Thyroid gland (tissue), 4 donors: ENCODE measurements around the gene TNFSF4. TPM values are rescaled to one million over a fixed set of nuclear protein-coding genes. Genes with fewer than 3 reads are reported as not detected.

Experiments used
- DNase-seq, 2 donors: peaks; one replicate each; pipeline ENCODE4 v3.0.0-alpha.2; 2019
- H3K27ac ChIP-seq, 3 donors: fragments of 200-600 bp; sonication (generic); 1 replicate in 2 of 3; 2 replicates in 1 of 3; pipeline ENCODE4 v1.5.1; 2016 to 2019; ENCODE audit warnings: mild to moderate bottlenecking in 1 of 3, moderate library complexity in 1 of 3
- H3K27me3 ChIP-seq: fragments of 200-600 bp; sonication (generic); one replicate; pipeline ENCODE4 v1.5.1; 2019
- H3K36me3 ChIP-seq, 2 donors: fragments of 200-600 bp; sonication (generic); one replicate each; pipeline ENCODE4 v1.5.1; 2016 to 2019
- H3K4me1 ChIP-seq, 2 donors: fragments of 200-600 bp; sonication (generic); one replicate each; pipeline ENCODE4 v1.5.1; 2017 to 2019
- H3K4me3 ChIP-seq, 3 donors: fragments of 200-600 bp; sonication (generic); replicated peaks in 1 of 3; 1 replicate in 2 of 3; 2 replicates in 1 of 3; pipeline ENCODE4 v1.5.1; 2016; ENCODE audit warnings: mild to moderate bottlenecking in 1 of 3
- H3K9me3 ChIP-seq: fragments of 200-600 bp; sonication (generic); one replicate; pipeline ENCODE4 v1.5.1; 2017
- POLR2A ChIP-seq, 2 donors: fragments of 450-650 bp; IDR thresholded peaks; one replicate each; pipeline ENCODE4 v1.6.1; 2017; ENCODE audit warnings: antibody characterized with exemption in 2 of 2, mild to moderate bottlenecking in 2 of 2, moderate library complexity in 1 of 2
- WGBS, 2 donors: methylation state at CpG; one replicate each; pipeline ENCODE4 v1.1.5; 2017; 5-methylcytosine and 5-hydroxymethylcytosine counted together
- intact Hi-C: fragments of 100-400 bp; cut with DNase I; formaldehyde crosslinking; loops from one replicate; pipeline ENCODE4 v1.15.1; 2023
- total RNA-seq, 4 donors: library from RNA; depleted of rRNA; stranded (reverse); fragments of >200 nt; gene quantifications; one replicate each; pipeline ENCODE4 v1.2.3, GENCODE V29; 2016
- TF ChIP-seq, protein P1 (sequence below), 6 experiments: fragments of 200-600 bp in 3 of 6; fragments of 450-650 bp in 3 of 6; sonication (generic) in 3 of 6; IDR thresholded peaks; one replicate each; pipeline ENCODE4 v1.5.1; 2016 to 2019; ENCODE audit warnings: antibody characterized with exemption in 6 of 6, mild to moderate bottlenecking in 2 of 6, inconsistent platforms in 1 of 6, moderate library complexity in 1 of 6

TNFSF4 gene, protein sequence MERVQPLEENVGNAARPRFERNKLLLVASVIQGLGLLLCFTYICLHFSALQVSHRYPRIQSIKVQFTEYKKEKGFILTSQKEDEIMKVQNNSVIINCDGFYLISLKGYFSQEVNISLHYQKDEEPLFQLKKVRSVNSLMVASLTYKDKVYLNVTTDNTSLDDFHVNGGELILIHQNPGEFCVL
- under 1 TPM; 0.13 to 0.63 (median 0.41) TPM for total RNA-seq

DNA sequence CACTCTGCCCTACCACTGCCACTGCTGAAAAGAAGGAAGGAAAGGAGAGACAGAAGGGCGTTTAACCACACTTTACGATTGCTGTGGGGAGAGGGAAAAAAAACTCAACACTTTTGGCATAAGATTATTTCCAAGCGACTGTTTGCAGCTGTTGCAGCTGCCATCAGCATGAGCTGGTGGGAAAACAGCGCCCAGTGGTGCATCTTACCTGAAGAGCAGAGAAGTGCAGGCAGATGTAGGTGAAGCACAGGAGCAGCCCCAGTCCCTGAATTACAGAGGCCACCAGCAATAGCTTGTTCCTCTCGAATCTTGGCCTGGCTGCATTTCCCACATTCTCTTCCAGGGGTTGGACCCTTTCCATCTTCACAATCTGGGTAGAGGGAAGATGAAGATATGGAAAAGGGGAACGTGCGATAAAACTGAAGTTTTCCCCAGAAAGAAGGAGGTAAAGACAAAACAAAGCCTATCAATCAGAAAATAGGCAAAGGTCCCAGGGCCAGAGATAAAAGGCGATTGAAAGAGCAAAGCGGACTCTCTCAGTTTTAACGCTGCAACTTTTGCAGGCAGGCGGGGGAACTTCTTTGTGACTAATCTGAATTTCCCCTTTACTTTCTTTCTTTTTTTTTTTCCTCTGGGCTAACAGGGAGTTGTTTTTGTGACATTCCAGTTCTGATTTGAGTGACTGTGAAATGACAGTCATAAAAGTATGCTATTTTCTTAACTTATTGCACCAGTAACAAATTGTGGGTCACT, at the start of gene TNFSF4:
Gene TNFSF4, minus strand, starts transcription at position 516 of the 753 bp plus-strand sequence. Its CDS starts 155 bp downstream, at position 361.
- 59 to 65% methylated on average over 11 of the region's 11 CpGs for WGBS, 2 donors
- no peak within 1 kb of the TSS for H3K4me3 ChIP-seq
- DNase-seq: no peak
- TF ChIP-seq, protein P1, sequence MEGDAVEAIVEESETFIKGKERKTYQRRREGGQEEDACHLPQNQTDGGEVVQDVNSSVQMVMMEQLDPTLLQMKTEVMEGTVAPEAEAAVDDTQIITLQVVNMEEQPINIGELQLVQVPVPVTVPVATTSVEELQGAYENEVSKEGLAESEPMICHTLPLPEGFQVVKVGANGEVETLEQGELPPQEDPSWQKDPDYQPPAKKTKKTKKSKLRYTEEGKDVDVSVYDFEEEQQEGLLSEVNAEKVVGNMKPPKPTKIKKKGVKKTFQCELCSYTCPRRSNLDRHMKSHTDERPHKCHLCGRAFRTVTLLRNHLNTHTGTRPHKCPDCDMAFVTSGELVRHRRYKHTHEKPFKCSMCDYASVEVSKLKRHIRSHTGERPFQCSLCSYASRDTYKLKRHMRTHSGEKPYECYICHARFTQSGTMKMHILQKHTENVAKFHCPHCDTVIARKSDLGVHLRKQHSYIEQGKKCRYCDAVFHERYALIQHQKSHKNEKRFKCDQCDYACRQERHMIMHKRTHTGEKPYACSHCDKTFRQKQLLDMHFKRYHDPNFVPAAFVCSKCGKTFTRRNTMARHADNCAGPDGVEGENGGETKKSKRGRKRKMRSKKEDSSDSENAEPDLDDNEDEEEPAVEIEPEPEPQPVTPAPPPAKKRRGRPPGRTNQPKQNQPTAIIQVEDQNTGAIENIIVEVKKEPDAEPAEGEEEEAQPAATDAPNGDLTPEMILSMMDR (IDR thresholded peaks at IDR 0.05): no peak
- no peak for TF ChIP-seq POLR2A (IDR thresholded peaks at IDR 0.05)
- H3K27ac ChIP-seq: no peak within 1 kb of the TSS
- H3K27me3 ChIP-seq: no peaks in the 10 kb centered on the region
- H3K36me3 ChIP-seq: no peaks in the 10 kb centered on the region
- intact Hi-C loops: loop anchor here (5.0 kb wide), 1 partner anchor 385 kb away; no protein-coding TSS in a partner anchor
- no peaks in the 10 kb centered on the region for H3K4me1 ChIP-seq
- H3K9me3 ChIP-seq: no peaks in the 10 kb centered on the region

DNA sequence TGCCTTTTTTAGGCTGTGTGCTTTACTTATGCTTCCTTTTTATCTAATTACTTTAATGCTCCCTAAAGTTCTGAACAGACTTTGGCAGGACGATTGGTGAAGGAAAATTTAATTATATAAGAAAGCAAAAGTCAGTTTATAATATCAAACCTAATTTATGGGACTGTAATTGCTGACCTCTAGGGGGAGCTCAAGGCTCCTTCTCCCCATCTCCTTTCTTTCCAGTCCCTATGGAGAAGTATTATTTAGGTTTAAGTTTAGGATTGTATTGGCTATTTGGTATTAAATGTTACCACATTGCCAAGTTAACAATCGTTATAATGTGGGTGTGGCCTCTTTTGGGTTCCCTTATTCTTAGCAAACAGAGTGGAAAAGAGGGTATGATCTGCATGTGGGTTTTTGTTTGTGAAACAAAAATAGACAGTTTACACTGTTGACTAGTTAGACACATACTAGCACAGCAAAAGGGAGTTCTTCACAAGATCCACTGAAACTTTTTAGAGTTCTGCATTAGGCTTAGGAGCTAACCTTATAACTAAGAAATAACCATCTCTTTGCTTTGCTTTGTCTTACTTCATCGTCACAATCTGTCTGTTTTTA, 48.2 kb upstream of the TNFSF4 start:
- WGBS, 2 donors: 36 to 40% methylated on average over 3 of the region's 3 CpGs

DNA sequence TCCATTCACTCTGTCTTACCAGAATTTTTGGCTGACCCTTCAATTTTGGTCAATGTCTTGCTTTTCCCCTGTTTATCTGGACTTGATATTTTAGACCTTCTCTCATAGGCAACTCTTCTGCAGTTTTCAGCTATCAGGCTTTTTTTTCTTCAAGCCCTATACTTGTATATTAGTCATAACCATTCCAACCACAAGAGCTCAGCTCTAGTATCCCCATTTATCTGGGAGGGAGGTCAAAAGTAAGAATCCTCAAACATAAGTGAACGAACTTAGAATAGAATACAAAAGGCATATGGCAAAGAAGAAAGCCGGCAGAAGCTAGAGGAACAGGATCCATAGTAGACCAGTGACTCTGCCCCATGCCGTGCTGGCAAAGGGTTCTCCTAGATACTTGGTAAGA, 45.9 kb upstream of the TNFSF4 start:
- DNase-seq: no peak
- H3K27me3 ChIP-seq: no peaks in the 10 kb centered on the region
- no peaks in the 10 kb centered on the region for H3K36me3 ChIP-seq
- intact Hi-C loops: no loop called here
- 89 to 97% methylated on average over 3 of the region's 3 CpGs for WGBS, 2 donors
- H3K4me3 ChIP-seq: no peak overlapping the region
- TF ChIP-seq, protein P1 (IDR thresholded peaks at IDR 0.05): no peak
- TF ChIP-seq POLR2A (IDR thresholded peaks at IDR 0.05): no peak
- no peaks in the 10 kb centered on the region for H3K9me3 ChIP-seq
- no peaks in the 10 kb centered on the region for H3K4me1 ChIP-seq
- H3K27ac ChIP-seq: no peak overlapping the region

More for the DNA sequence above, 48.2 kb upstream of the TNFSF4 start:
- Histone ChIP-seq H3K27ac (no peak overlapping the region), H3K27me3 (no peaks in the 10 kb centered on the region), H3K9me3 (no peaks in the 10 kb centered on the region), H3K4me1 (no peaks in the 10 kb centered on the region), H3K36me3 (no peaks in the 10 kb centered on the region), H3K4me3 (no peak overlapping the region)
- DNase-seq: no peak
- intact Hi-C loops: no loop called here
- TF ChIP-seq POLR2A (IDR thresholded peaks at IDR 0.05): no peak
- TF ChIP-seq, protein P1 (IDR thresholded peaks at IDR 0.05): peak in 3 of 6 experiments; percentile 22 to 58 (median 27)

DNA sequence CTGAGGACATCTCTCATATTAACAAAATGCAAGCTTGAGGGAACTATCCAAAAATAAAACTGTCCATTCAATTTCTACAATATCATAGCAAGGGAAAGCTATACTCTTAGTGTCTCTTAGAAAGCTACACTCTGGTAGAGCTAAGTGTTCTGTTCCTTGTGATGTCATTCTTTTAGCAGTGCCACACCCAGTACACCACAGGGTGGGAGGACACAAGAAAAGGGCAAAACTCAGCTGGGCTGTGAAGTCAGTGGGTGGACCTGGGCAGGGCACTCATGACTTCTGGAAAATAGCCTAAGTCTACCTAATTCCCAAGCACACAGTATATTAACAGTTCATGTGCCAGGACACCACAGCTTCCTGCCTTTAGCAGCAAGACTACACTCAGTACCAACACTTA, 42.2 kb upstream of the TNFSF4 start:
- H3K4me3 ChIP-seq: no peak overlapping the region
- no peaks in the 10 kb centered on the region for H3K4me1 ChIP-seq
- no peak overlapping the region for H3K27ac ChIP-seq
- no peaks in the 10 kb centered on the region for H3K9me3 ChIP-seq
- no peaks in the 10 kb centered on the region for H3K27me3 ChIP-seq
- DNase-seq: no peak
- H3K36me3 ChIP-seq: no peaks in the 10 kb centered on the region
- TF ChIP-seq POLR2A (IDR thresholded peaks at IDR 0.05): no peak
- TF ChIP-seq, protein P1 (IDR thresholded peaks at IDR 0.05): no peak
- intact Hi-C loops: no loop called here
